ENCODE results near the gene CDH22.

Gene CDH22

GRCh38 chr20:46160661-46161060, 147.6 kb downstream of the CDH22 start:
- DNase-seq, result no peak

DNA sequence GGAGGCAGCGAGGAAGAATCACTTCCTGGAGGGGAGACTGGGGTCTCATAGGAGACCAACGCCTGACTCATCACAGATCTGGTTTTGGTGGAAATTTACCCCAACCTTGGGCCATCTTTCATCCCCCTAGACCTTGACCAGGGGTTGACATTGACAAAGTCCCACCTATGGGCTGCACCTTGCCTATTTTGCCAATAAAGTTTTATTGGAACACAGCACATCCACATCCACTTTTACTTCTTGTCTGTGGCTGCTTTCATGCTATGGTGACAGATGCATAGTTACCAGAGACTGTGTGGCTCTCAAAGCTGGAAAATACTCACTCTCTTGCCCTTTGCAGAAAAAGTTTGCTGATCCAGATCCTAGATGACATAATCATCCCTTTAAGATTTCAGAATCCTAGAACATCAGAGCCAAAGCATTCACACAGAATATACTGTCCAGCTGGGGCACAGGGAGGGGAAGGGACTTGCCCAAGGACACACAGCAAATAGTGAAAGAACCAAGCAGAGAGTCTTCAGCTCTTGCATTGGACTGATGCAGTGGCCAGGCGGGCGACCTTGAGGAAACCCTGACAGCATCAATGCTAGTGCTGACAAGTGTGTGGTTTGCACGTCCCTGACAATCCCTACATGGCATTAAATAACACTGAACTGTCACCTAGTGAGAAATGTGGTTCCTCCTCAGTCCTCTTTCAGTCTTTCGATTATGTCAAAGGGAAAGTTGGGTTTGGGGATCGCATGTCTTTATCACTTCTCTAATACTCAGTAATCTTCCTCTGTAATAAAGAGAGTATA, 149.0 kb downstream of the CDH22 start:
- no peak for DNase-seq

DNA sequence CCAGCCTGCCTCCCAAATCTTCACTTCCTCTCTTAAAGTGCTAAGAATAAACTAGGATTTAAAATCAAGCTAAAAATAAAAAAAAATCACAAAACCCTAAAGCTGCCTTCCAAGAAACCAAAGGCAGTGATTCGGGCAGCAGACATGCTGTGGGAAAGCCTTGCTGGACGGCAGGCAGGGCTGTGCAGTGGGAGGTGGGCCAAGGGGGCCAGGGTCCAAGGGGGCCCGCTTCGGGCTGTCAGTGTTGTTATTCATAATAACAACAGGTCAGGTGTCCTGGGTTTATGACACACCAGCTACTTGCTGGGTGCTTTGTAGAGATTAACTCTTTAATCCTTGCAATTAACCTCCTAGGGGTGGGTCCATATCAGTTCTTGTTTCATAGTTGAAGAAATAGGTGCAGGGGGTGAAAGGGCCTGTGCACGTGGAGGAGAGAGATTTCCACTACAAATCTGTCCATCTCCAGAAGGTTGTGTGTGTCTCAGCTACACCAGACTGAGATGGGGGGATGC, 149.8 kb downstream of the CDH22 start:
- no peak for DNase-seq

DNA sequence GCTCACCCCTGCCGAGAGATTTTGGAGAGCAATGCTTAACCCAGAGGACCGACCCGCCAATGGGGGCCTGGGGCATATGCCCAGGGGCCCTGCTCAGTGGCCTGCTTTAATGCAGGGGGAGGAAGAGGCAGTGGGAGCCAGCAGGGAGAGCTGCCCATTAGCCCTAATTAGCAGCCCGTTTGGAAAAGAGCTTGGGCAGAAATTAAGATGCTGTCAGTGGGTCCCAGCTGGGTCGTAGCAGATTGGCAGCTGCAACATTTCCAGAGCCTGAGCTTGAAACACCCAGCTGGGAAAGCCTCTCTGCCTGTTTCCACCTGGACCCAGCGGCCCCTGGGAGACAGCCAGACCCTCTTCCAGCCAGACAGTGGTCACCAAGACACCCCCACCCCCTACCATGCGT, 150.7 kb downstream of the CDH22 start:
- DNase-seq, result no peak

DNA sequence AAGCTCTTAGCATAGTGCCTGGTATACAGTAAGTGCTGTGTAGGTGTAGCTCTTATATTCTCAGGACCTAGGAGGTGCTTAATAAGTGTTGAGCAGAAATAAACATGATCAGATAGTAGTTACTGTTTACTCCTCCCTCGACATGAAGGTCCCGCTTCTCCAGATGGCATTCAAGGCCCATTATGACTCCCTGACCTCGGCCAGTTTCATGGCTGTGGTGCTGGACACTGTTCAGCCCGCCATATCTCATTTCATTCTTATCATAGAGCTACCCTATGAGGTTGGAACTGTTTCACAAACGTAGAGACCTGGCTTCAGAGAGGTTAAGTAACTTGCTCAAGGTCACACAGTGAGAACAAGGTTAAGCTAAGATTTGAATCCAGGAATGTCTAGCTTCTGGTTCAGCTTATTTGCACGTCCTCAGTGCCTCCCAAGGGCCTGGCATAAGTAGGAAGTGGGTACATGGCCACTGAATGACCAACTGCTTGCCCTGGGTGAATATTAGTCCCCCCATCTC, 151.2 kb downstream of the CDH22 start:
- DNase-seq, result no peak

DNA sequence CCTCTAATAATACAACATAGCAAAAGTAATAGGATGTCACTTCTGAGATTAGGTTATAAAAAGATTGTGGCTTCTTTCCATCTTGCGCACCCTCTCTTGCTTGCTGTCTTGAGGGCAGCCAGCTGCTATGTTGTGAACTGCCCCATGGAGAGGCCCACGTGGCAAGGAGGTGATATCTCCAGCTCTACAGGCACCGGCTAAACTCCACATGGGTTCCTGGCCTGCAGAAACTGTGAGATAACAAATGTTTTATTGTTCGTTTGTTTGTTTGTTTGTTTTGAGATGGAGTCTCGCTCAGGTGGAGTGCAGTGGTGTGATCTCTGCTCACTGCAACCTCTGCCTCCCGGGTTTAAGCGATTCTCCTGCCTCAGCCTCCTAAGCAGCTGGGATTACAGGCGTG, 152.2 kb downstream of the CDH22 start:
- no peak for DNase-seq

DNA sequence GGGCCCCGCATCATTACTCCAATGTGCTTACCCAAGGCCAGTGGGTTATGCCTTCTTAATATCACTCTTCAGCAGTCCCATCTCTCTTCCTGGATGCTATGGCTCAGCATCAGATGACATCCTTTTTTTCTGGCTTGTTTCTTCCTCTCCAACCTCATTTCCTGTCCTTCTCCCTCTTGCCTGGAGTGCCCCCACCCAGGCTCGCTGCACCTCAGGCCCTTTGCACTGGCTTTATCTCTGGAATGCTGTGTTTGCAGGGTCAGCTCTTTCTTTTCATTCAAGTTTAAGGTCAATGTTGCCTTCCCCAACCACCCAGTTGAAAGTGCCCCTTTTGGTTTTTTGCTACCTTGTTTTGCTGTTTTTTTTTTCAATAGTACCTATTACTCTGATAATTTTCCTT, 153.5 kb downstream of the CDH22 start:
- DNase-seq, result no peak

DNA sequence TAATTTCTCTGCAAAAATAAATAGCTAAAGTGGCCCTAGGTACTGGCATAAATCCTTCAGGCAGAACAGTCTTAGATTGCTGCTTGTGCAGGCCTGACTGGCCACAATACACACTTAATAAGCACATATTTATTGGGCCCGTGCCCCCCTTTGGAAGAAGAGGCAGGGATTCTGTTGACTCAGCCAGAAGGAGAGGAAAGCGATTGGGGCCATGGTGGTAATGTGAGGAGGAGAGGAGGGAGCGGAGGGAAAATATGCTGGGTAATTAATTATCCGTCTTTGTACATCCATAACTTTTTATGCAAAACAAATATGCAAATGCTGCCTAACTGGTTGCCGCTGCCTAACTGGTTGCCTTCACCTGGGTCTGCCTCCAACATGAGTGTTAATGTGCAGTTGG, 154.0 kb downstream of the CDH22 start:
- DNase-seq, result peak; percentile 99

- DNase-seq, result no peak
Observed at GRCh38 chr20:46152824-46153586, 155.3 kb downstream of the CDH22 start.

DNA sequence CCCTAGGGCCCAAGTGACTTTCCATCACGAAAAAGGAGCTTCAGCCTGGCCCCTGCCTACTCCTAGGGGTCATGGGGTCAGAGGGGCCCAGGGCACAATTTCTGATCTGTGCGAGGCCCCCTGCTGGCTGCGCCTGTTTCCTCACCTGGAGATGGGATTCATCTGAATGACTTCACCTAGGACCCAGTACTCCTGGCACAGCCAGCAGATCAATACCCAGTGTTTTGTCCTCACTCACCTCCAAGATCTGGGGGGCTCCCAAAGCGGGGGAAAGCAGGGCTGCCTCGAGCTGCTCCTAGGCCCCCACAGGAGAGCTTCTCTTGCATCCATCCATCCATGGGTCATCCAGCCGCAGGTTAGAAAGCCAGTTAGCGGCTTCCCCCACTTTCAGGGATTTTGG, 156.4 kb downstream of the CDH22 start:
- DNase-seq, result no peak

DNA sequence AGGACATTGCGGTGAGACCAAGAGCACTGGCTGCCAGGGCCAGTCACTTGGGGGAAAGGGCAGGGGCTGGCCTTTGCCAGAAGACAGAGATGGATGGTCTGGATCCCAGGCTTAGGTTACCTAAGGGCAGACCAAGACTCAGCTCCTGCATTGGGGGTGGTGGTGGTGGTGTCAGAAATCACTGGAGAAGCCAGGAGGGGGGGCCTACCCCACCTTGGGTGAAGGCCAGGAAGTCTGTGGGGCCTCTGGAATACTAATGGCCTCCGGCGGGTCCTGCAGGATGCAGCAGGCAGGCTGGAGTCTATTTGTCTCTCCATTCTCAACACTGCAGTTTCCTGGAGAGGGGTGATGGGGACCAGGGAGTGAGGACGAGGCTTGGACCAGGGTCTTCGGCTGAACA, 157.4 kb downstream of the CDH22 start:
- DNase-seq, result no peak

- DNase-seq, result no peak
Observed at GRCh38 chr20:46148313-46149208, 159.7 kb downstream of the CDH22 start.

DNA sequence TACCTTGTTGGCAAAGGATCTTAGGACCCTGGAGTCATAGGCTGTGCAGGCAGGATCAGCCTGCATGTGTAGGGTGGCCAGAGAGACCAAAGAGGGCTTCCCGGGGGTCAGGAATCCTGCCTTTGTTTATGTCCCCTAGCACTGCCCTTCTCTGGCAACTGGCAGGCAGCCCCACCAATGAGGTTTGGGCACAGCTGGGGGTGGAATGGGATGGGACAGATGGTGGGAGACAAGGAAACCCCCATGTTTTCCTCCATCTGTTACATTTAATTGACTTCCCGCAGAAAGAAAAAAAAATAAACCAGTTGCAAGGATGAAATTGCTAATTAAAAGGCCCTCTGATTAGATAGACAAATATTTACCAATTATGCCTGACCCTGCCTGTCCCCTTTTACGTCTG, 162.6 kb downstream of the CDH22 start:
- no peak for DNase-seq

- no peak for DNase-seq
Observed at GRCh38 chr20:46144432-46145025, 163.8 kb downstream of the CDH22 start.

- DNase-seq, result no peak
Observed at GRCh38 chr20:46142124-46142523, 166.2 kb downstream of the CDH22 start.

- DNase-seq, result peak; percentile 66
Observed at GRCh38 chr20:46139908-46140482, 168.3 kb downstream of the CDH22 start.

- DNase-seq, result no peak
Observed at GRCh38 chr20:46139266-46139889, 168.9 kb downstream of the CDH22 start.

DNA sequence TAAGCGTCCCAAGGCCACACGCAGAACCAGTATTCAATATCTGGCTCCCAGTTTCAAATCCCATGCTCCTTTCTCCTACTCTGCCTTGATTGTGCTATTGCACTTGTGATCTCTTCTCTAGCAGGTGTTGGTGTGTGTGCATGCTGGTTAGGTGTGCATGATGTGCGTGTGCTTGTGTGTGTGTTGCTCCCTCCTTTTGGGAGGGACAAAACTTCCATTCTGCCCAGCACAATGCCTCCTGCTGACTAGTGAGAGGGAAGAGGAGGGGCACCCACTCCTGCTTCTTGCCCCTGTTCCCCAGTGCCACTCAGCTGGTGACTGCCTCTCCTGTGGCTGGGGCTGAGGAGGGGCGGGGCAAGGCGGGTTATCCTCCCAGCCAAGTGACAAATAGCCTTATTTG, 170.5 kb downstream of the CDH22 start:
- DNase-seq, result no peak

- no peak for DNase-seq
Observed at GRCh38 chr20:46135856-46136633, 172.3 kb downstream of the CDH22 start.

DNA sequence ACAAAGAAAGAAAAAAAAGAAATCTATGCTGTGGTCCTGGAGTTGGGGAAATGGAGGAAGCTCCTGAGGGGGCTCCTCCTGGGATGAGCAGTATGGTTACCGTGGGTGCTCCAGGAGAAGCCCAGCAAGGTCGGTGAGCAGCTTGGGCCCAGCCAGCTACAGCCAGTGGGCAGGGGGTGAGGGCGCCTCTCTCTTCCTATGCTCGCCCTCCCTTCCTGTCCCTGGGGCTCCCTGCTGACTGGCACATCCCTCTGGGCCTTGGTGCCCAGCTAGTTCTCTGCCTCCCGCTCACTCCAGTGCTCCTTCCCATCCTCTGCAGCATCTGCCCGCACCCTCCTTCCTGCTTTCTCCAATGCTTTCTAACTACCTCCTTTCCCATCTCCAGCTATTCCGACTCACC, 173.6 kb downstream of the CDH22 start:
- no peak for DNase-seq
